HEK293 (cell line): Measurements from ENCODE around the gene FOXP1.

Experiments used
- CTCF ChIA-PET: fragments of 350-600 bp; formaldehyde crosslinking; extraction: SDS; loops from one replicate; lab custom pipeline; 2021; ENCODE audit warnings: antibody characterized with exemption; lab: Yijun Ruan, JAX
- POLR2A ChIA-PET: fragments of 300-600 bp; formaldehyde crosslinking; extraction: SDS; loops from one replicate; lab custom pipeline; 2020; ENCODE audit warnings: antibody characterized with exemption, inconsistent platforms; lab: Yijun Ruan, JAX
- H3K27ac ChIP-seq: fragments of 200-500 bp; sonication (Bioruptor generic); 2 replicates; pipeline ENCODE4 v1.5.1; 2014; ENCODE audit warnings: low read depth, low read length, control low read depth, inconsistent platforms; ENCODE audit errors: extremely low read depth
- H3K36me3 ChIP-seq, 2 experiments: fragments of 200-500 bp in 1 of 2; sonication (Bioruptor generic) in 1 of 2; 1 replicate in 1 of 2; 2 replicates in 1 of 2; pipeline ENCODE4 v1.5.1; 2014 to 2017; ENCODE audit warnings: inconsistent platforms in 2 of 2, low read length in 2 of 2; ENCODE audit not compliant: control insufficient read depth in 2 of 2, insufficient read depth in 1 of 2
- H3K4me1 ChIP-seq: fragments of 200-500 bp; sonication (Bioruptor generic); 2 replicates; pipeline ENCODE4 v1.5.1; 2014; ENCODE audit warnings: mild to moderate bottlenecking, low read length, inconsistent platforms; ENCODE audit not compliant: control insufficient read depth, insufficient read depth
- H3K4me3 ChIP-seq: 2 replicates; pipeline ENCODE4 v1.5.1; 2011; ENCODE audit warnings: low read depth, mild to moderate bottlenecking, control low read depth, low read length, moderate library complexity
- H3K9me3 ChIP-seq: fragments of 200-500 bp; sonication (Bioruptor generic); 2 replicates; pipeline ENCODE4 v1.5.1; 2014; ENCODE audit warnings: low read depth, low read length, inconsistent platforms; ENCODE audit not compliant: control insufficient read depth, insufficient read depth
- ATF2 ChIP-seq: fragments of 450-650 bp; formaldehyde crosslinking; IDR thresholded peaks from 2 replicates; pipeline ENCODE4 v1.5.1; 2016; ENCODE audit warnings: missing biosample characterization, missing genetic modification characterization, low read depth
- BCL11B ChIP-seq: fragments of 450-650 bp; formaldehyde crosslinking; IDR thresholded peaks from 2 replicates; pipeline ENCODE4 v1.5.1; 2016; ENCODE audit warnings: low read depth, missing biosample characterization, missing genetic modification characterization
- GLIS2 ChIP-seq: fragments of 450-650 bp; formaldehyde crosslinking; IDR thresholded peaks from 2 replicates; pipeline ENCODE4 v1.5.1; 2016; ENCODE audit warnings: missing biosample characterization, missing genetic modification characterization
- PRDM2 ChIP-seq: fragments of 450-650 bp; formaldehyde crosslinking; IDR thresholded peaks from 2 replicates; pipeline ENCODE4 v1.5.1; 2016; ENCODE audit warnings: missing biosample characterization, missing genetic modification characterization, borderline replicate concordance
- SP3 ChIP-seq: fragments of 450-650 bp; formaldehyde crosslinking; IDR thresholded peaks from 2 replicates; pipeline ENCODE4 v1.5.1; 2016; ENCODE audit warnings: missing biosample characterization, missing genetic modification characterization
- TRIM28 ChIP-seq: IDR thresholded peaks from 2 replicates; pipeline ENCODE4 v1.6.1; 2011; ENCODE audit warnings: low read length, control low read depth, borderline replicate concordance
- WT1 ChIP-seq: fragments of 450-650 bp; formaldehyde crosslinking; IDR thresholded peaks from 2 replicates; pipeline ENCODE4 v1.5.1; 2016; ENCODE audit warnings: missing biosample characterization, missing genetic modification characterization
- ZNF114 ChIP-seq: fragments of 450-650 bp; formaldehyde crosslinking; IDR thresholded peaks from 2 replicates; pipeline ENCODE4 v1.5.0; 2017; ENCODE audit warnings: missing biosample characterization, missing genetic modification characterization
- ZNF23 ChIP-seq: fragments of 450-650 bp; formaldehyde crosslinking; IDR thresholded peaks from 2 replicates; pipeline ENCODE4 v1.5.1; 2016; ENCODE audit warnings: missing biosample characterization, missing genetic modification characterization, borderline replicate concordance
- ZNF514 ChIP-seq: fragments of 450-650 bp; formaldehyde crosslinking; IDR thresholded peaks from 2 replicates; pipeline ENCODE4 v1.5.1; 2016; ENCODE audit warnings: missing biosample characterization, missing genetic modification characterization
- ZNF529 ChIP-seq: fragments of 450-650 bp; formaldehyde crosslinking; IDR thresholded peaks from 2 replicates; pipeline ENCODE4 v1.5.1; 2017; ENCODE audit warnings: missing genetic modification characterization, missing biosample characterization; ENCODE audit not compliant: insufficient replicate concordance
- ZNF585B ChIP-seq: fragments of 450-650 bp; formaldehyde crosslinking; IDR thresholded peaks from 2 replicates; pipeline ENCODE4 v1.5.1; 2016; ENCODE audit warnings: missing biosample characterization, missing genetic modification characterization
- ZNF777 ChIP-seq: fragments of 450-650 bp; formaldehyde crosslinking; IDR thresholded peaks from 2 replicates; pipeline ENCODE4 v1.5.1; 2017; ENCODE audit warnings: missing biosample characterization, missing genetic modification characterization, borderline replicate concordance
- ZNF843 ChIP-seq: fragments of 450-650 bp; formaldehyde crosslinking; IDR thresholded peaks from 2 replicates; pipeline ENCODE4 v1.5.1; 2016; ENCODE audit warnings: missing biosample characterization, missing genetic modification characterization
- TF ChIP-seq, protein P1 (sequence below): fragments of 450-650 bp; formaldehyde crosslinking; IDR thresholded peaks from 2 replicates; pipeline ENCODE4 v1.5.1; 2016; ENCODE audit warnings: missing biosample characterization, missing genetic modification characterization
- TF ChIP-seq, protein P2 (sequence below): fragments of 450-650 bp; formaldehyde crosslinking; IDR thresholded peaks from 2 replicates; pipeline ENCODE4 v1.5.1; 2016; ENCODE audit warnings: missing biosample characterization, missing genetic modification characterization
- TF ChIP-seq, protein P3 (sequence below): fragments of 450-650 bp; formaldehyde crosslinking; IDR thresholded peaks from 2 replicates; pipeline ENCODE4 v1.5.1; 2016; ENCODE audit warnings: missing biosample characterization, missing genetic modification characterization
- TF ChIP-seq, protein P4 (sequence below): fragments of 450-650 bp; formaldehyde crosslinking; IDR thresholded peaks from 2 replicates; pipeline ENCODE4 v1.5.1; 2016; ENCODE audit warnings: missing biosample characterization, missing genetic modification characterization

The FOXP1 gene

GRCh38 chr3:71564361-71564760 is 19.2 kb downstream of the FOXP1 start (continued):
- TF ChIP-seq PRDM2 (tag by site-specific recombination) (no peak), ZNF529 (tag by site-specific recombination) (no peak), ZNF843 (tag by site-specific recombination) (no peak), ZNF23 (no peak)
- TF ChIP-seq, protein P1, sequence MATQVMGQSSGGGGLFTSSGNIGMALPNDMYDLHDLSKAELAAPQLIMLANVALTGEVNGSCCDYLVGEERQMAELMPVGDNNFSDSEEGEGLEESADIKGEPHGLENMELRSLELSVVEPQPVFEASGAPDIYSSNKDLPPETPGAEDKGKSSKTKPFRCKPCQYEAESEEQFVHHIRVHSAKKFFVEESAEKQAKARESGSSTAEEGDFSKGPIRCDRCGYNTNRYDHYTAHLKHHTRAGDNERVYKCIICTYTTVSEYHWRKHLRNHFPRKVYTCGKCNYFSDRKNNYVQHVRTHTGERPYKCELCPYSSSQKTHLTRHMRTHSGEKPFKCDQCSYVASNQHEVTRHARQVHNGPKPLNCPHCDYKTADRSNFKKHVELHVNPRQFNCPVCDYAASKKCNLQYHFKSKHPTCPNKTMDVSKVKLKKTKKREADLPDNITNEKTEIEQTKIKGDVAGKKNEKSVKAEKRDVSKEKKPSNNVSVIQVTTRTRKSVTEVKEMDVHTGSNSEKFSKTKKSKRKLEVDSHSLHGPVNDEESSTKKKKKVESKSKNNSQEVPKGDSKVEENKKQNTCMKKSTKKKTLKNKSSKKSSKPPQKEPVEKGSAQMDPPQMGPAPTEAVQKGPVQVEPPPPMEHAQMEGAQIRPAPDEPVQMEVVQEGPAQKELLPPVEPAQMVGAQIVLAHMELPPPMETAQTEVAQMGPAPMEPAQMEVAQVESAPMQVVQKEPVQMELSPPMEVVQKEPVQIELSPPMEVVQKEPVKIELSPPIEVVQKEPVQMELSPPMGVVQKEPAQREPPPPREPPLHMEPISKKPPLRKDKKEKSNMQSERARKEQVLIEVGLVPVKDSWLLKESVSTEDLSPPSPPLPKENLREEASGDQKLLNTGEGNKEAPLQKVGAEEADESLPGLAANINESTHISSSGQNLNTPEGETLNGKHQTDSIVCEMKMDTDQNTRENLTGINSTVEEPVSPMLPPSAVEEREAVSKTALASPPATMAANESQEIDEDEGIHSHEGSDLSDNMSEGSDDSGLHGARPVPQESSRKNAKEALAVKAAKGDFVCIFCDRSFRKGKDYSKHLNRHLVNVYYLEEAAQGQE (tag by site-specific recombination): no peak
- TF ChIP-seq, protein P2, sequence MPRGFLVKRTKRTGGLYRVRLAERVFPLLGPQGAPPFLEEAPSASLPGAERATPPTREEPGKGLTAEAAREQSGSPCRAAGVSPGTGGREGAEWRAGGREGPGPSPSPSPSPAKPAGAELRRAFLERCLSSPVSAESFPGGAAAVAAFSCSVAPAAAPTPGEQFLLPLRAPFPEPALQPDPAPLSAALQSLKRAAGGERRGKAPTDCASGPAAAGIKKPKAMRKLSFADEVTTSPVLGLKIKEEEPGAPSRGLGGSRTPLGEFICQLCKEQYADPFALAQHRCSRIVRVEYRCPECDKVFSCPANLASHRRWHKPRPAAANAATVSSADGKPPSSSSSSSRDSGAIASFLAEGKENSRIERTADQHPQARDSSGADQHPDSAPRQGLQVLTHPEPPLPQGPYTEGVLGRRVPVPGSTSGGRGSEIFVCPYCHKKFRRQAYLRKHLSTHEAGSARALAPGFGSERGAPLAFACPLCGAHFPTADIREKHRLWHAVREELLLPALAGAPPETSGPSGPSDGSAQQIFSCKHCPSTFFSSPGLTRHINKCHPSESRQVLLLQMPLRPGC (tag by site-specific recombination): no peak
- TF ChIP-seq, protein P3, sequence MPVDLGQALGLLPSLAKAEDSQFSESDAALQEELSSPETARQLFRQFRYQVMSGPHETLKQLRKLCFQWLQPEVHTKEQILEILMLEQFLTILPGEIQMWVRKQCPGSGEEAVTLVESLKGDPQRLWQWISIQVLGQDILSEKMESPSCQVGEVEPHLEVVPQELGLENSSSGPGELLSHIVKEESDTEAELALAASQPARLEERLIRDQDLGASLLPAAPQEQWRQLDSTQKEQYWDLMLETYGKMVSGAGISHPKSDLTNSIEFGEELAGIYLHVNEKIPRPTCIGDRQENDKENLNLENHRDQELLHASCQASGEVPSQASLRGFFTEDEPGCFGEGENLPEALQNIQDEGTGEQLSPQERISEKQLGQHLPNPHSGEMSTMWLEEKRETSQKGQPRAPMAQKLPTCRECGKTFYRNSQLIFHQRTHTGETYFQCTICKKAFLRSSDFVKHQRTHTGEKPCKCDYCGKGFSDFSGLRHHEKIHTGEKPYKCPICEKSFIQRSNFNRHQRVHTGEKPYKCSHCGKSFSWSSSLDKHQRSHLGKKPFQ (tag by site-specific recombination): no peak
- TF ChIP-seq, all 188 proteins: peak for 0

GRCh38 chr3:71563827-71564226 is 19.7 kb downstream of the FOXP1 start:
- Histone ChIP-seq H3K9me3 (no peaks in the 10 kb centered on the region), H3K4me1 (no peaks in the 10 kb centered on the region), H3K4me3 (no peak overlapping the region), H3K36me3 (peaks cover 0 to 10% of the 10 kb centered on the region in 2 experiments; a peak in 1 of 3 replicates), H3K27ac (no peak overlapping the region)
- POLR2A ChIA-PET: no interaction called here
- TF ChIP-seq, protein P4, sequence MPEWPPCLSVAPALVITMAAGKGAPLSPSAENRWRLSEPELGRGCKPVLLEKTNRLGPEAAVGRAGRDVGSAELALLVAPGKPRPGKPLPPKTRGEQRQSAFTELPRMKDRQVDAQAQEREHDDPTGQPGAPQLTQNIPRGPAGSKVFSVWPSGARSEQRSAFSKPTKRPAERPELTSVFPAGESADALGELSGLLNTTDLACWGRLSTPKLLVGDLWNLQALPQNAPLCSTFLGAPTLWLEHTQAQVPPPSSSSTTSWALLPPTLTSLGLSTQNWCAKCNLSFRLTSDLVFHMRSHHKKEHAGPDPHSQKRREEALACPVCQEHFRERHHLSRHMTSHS (tag by site-specific recombination): no peak
- TF ChIP-seq WT1 (tag by site-specific recombination) (no peak), ZNF114 (no peak), SP3 (tag by site-specific recombination) (no peak), ATF2 (tag by site-specific recombination) (no peak), BCL11B (tag by site-specific recombination) (no peak), TRIM28 (no peak), ZNF585B (tag by site-specific recombination) (no peak), ZNF514 (no peak), ZNF777 (tag by site-specific recombination) (no peak), GLIS2 (no peak), ZNF529 (tag by site-specific recombination) (no peak)
- CTCF ChIA-PET: interaction anchor here (0.5 kb wide), 1 partner anchor 41 kb away, joined by 3 read pairs; no protein-coding TSS in a partner anchor
